K562 (cell line): ENCODE data around the gene SPOUT1. TPM values are rescaled to one million over a fixed set of nuclear protein-coding genes. Genes with fewer than 3 reads are reported as not detected.
A peak's percentile ranks its signal among the peaks of the same experiment; 100 is the strongest.

ENCODE experiments used
- ATAC-seq: fragments of 200-7000 bp; cut with Tn5 transposase; 3 replicates; pipeline ENCODE4 v1.9.1; 2020; ENCODE audit warnings: moderate library complexity
- BruUV-seq: library from RNA; stranded (reverse); fragments of 400-500 nt; replicated peaks from 2 replicates; lab custom pipeline; 2021; lab: Mats Ljungman, UMichigan
- CTCF ChIA-PET: fragments of 300-600 bp; formaldehyde crosslinking; extraction: SDS; loops from one replicate; lab custom pipeline; 2021; ENCODE audit warnings: low intra/inter-chr PET ratio; lab: Yijun Ruan, JAX
- POLR2A ChIA-PET: fragments of 300-600, 350-650 bp; sonication (Branson Sonifier 250); formaldehyde crosslinking; extraction: SDS; loops from one replicate; lab custom pipeline; 2021; ENCODE audit warnings: antibody characterized with exemption, inconsistent platforms; lab: Yijun Ruan, JAX
- DNase-seq, 4 experiments: peaks; one replicate each; pipeline versions ENCODE4 v3.0.0 to v3.0.0-alpha.2; 2011 to 2018; ENCODE audit warnings: low spot score in 3 of 4, mixed read lengths in 3 of 4; ENCODE audit errors: extremely low read depth in 1 of 4
- FAIRE-seq: peaks from 2 replicates; lab custom pipeline; 2011; peaks lifted over from hg19 to GRCh38; lab: Jason Lieb, UNC
- H2AFZ ChIP-seq: 2 replicates; pipeline ENCODE4 v1.6.0; 2011; ENCODE audit warnings: low read depth, low read length, control low read depth, inconsistent platforms
- H3K27ac ChIP-seq: fragments of 200-600 bp; 3 replicates; pipeline ENCODE4 v1.8.0; 2011; ENCODE audit warnings: low read depth, mild to moderate bottlenecking, control low read depth, inconsistent platforms, low read length, moderate library complexity, mixed read lengths; ENCODE audit errors: extremely low read depth
- H3K27me3 ChIP-seq, 2 experiments: fragments of 300-600 bp in 1 of 2; 2 replicates in 1 of 2; 3 replicates in 1 of 2; pipeline versions ENCODE4 v1.6.0 to v1.8.0; 2011; ENCODE audit warnings: inconsistent platforms in 2 of 2, low read length in 2 of 2, mild to moderate bottlenecking in 1 of 2, mixed read lengths in 1 of 2, moderate library complexity in 1 of 2; ENCODE audit not compliant: control insufficient read depth in 2 of 2, insufficient read depth in 2 of 2
- H3K36me3 ChIP-seq: fragments of 300-600 bp; 3 replicates; pipeline ENCODE4 v1.8.0; 2011; ENCODE audit warnings: mild to moderate bottlenecking, low read length, inconsistent platforms; ENCODE audit not compliant: control insufficient read depth, insufficient read depth
- H3K4me1 ChIP-seq, 2 experiments: fragments of 200-600 bp in 1 of 2; replicated peaks in 1 of 2; 2 replicates in 1 of 2; 3 replicates in 1 of 2; pipeline versions ENCODE4 v1.5.1 to v1.8.0; 2011; ENCODE audit warnings: inconsistent platforms in 2 of 2, low read length in 2 of 2, mild to moderate bottlenecking in 1 of 2, mixed read lengths in 1 of 2, moderate library complexity in 1 of 2; ENCODE audit not compliant: control insufficient read depth in 2 of 2, insufficient read depth in 2 of 2
- H3K4me2 ChIP-seq: 2 replicates; pipeline ENCODE4 v1.6.1; 2011; ENCODE audit warnings: low read length, control low read depth, inconsistent platforms, mixed read lengths; ENCODE audit not compliant: insufficient read depth
- H3K4me3 ChIP-seq: fragments of 200-600 bp; sonication (generic), shearing (Covaris generic); 2 replicates; pipeline ENCODE4 v1.5.1; 2016; ENCODE audit warnings: control low read depth, inconsistent platforms
- H3K79me2 ChIP-seq: fragments of 200-600 bp; 3 replicates; pipeline ENCODE4 v1.8.0; 2011; ENCODE audit warnings: low read length, inconsistent platforms; ENCODE audit not compliant: control insufficient read depth, insufficient read depth
- H3K9ac ChIP-seq, 2 experiments: 2 replicates each; pipeline versions ENCODE4 v1.6.0 to v1.6.1; 2011; ENCODE audit warnings: low read depth in 2 of 2, low read length in 2 of 2, control low read depth in 1 of 2, inconsistent platforms in 1 of 2, mild to moderate bottlenecking in 1 of 2, mixed read lengths in 1 of 2; ENCODE audit not compliant: insufficient read depth in 1 of 2
- H3K9me1 ChIP-seq: one replicate; pipeline ENCODE4 v1.6.0; 2011; ENCODE audit warnings: inconsistent platforms, mild to moderate bottlenecking, low read length, moderate library complexity; ENCODE audit not compliant: control insufficient read depth, insufficient read depth
- H3K9me3 ChIP-seq: replicated peaks from 2 replicates; pipeline ENCODE4 v1.5.1; 2011; ENCODE audit warnings: low read depth, low read length, inconsistent platforms; ENCODE audit not compliant: control insufficient read depth, insufficient read depth
- H4K20me1 ChIP-seq: replicated peaks from 2 replicates; pipeline ENCODE4 v1.6.1; 2011; ENCODE audit warnings: low read length, inconsistent platforms, mixed read lengths; ENCODE audit not compliant: control insufficient read depth, insufficient read depth
- CBX5 ChIP-seq: IDR thresholded peaks from 2 replicates; pipeline ENCODE4 v1.6.1; 2014; ENCODE audit warnings: low read depth, borderline replicate concordance
- FOXA3 ChIP-seq, 2 experiments: fragments of 450-650 bp in 1 of 2; sonication (generic) in 1 of 2; formaldehyde crosslinking; IDR thresholded peaks in 1 of 2; conservative IDR thresholded peaks in 1 of 2; 2 replicates each; pipeline versions ENCODE4 v1.4.0 to v1.8.0; 2020 to 2022; ENCODE audit warnings: mild to moderate bottlenecking in 2 of 2, missing genetic modification reagents in 1 of 2
- LEF1 ChIP-seq: fragments of 450-650 bp; IDR thresholded peaks from 2 replicates; pipeline ENCODE4 v1.6.1; 2016; ENCODE audit warnings: mild to moderate bottlenecking
- POLR2A ChIP-seq: fragments of 450-650 bp; conservative IDR thresholded peaks from 2 replicates; pipeline ENCODE4 v1.6.1; 2016
- POLR2G ChIP-seq: fragments of 200-400 bp; formaldehyde crosslinking; IDR thresholded peaks from 2 replicates; pipeline ENCODE4 v1.6.1; 2017; ENCODE audit warnings: low read depth, mild to moderate bottlenecking, antibody characterized with exemption, low read length, moderate library complexity
- PYGO2 ChIP-seq: fragments of 450-650 bp; IDR thresholded peaks from 2 replicates; pipeline ENCODE4 v1.6.1; 2016; ENCODE audit warnings: mild to moderate bottlenecking, missing genetic modification characterization, moderate library complexity, missing compliant biosample characterization
- RBFOX2 ChIP-seq: fragments of 200-400 bp; formaldehyde crosslinking; IDR thresholded peaks from 2 replicates; pipeline ENCODE4 v1.6.1; 2017; ENCODE audit warnings: low read depth, mild to moderate bottlenecking, low read length, moderate library complexity
- ZNF79 ChIP-seq: fragments of 250-450 bp; sonication (Bioruptor Pico); IDR thresholded peaks from 2 replicates; pipeline ENCODE4 v1.4.0; 2020; ENCODE audit warnings: low read depth, mild to moderate bottlenecking, moderate library complexity
- WGBS: fragments of 100-300 bp; shearing (Covaris generic); methylation state at CpG from one replicate; pipeline ENCODE4 v1.1.6; 2016; ENCODE audit warnings: low coverage, mixed read lengths; ENCODE audit not compliant: insufficient coverage; ENCODE audit errors: missing lambda C conversion rate; 5-methylcytosine and 5-hydroxymethylcytosine counted together
- in situ Hi-C: fragments of 300-500 bp; cut with MboI; formaldehyde crosslinking; loops from 4 replicates; pipeline ENCODE4 v1.15.0; 2018; ENCODE audit warnings: inconsistent platforms, mixed read lengths
- intact Hi-C: fragments of 100-400 bp; cut with micrococcal nuclease; formaldehyde crosslinking; loops from 2 replicates; pipeline ENCODE4 v1.14.2; 2022
- polyA plus RNA-seq, 8 experiments: library from polyadenylated mRNA; depleted of rRNA in 4 of 8; stranded (reverse) in 5 of 8; unstranded in 3 of 8; fragments of >200 nt; fragmentation: Nextera tagmentation in 2 of 8; fragmentation: Illumina TruSeq in 1 of 8; extraction: Ambion mirVana in 2 of 8; extraction: Trizol in 1 of 8; gene quantifications; 2 replicates each; pipeline versions ENCODE4 v1.2.1 to v1.2.3, GENCODE V29; 2011 to 2014; ENCODE audit warnings: inconsistent platforms in 1 of 8, missing spikeins in 1 of 8
- total RNA-seq, 7 experiments: library from RNA; depleted of rRNA in 6 of 7; stranded (reverse); fragments of >200 nt in 6 of 7; fragmentation: Illumina TruSeq in 2 of 7; extraction: Trizol in 2 of 7; gene quantifications; 2 replicates each; pipeline versions ENCODE4 v1.2.1 to v1.2.3, GENCODE V29; 2011 to 2021; ENCODE audit warnings: low replicate concordance in 1 of 7
- TF ChIP-seq, protein P1 (sequence below): fragments of 200-600 bp; sonication (generic); IDR thresholded peaks from one replicate; pipeline ENCODE4 v1.6.1; 2012; ENCODE audit warnings: mild to moderate bottlenecking, low read depth, low read length, inconsistent platforms

Gene SPOUT1
- total and polyA plus RNA-seq, 9 of the 15 experiments (the other 6 are each of a cell fraction or from before 2014, with no cell fraction given): 10.6 to 121 (median 37.4) TPM

DNA sequence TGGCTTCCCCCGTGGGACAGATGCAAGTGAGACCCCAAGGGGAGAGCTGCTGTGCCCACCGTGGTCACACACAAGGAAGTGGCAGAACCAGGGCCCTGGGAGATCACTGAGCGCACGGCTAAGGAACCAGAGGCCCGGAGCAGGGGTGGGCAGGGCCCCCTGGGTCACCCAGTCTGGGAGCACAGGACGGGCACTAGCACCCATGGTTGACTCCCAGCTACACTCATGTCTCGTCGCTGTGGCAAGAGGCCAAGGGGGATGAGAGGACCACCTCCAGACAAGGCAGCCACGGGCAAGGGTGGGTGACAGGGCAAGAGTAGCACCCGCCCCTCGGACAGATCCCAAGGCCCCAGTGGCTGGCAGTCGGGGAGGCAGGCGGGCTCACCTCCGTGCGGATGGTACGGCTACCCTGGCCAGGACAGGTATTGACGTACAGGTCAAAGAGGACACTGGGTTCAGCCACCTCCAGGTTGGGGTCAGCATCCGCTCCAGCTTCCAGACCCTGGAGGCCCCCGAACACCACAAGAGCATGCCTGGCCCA, 6.2 kb downstream of the SPOUT1 start:
- Histone ChIP-seq H4K20me1 (peaks cover 14% of the 10 kb centered on the region), H3K9ac (no peak overlapping the region), H3K36me3 (peaks cover 86% of the 10 kb centered on the region), H3K27me3 (no peaks in the 10 kb centered on the region), H3K4me2 (no peak overlapping the region), H3K79me2 (peaks cover 25% of the 10 kb centered on the region), H3K9me1 (no peaks in the 10 kb centered on the region), H2AFZ (no peak overlapping the region), H3K9me3 (no peaks in the 10 kb centered on the region), H3K27ac (no peak overlapping the region), H3K4me3 (no peak overlapping the region), H3K4me1 (peaks cover 6 to 62% of the 10 kb centered on the region in 2 experiments; a peak in 4 of 5 replicates)
- CTCF ChIA-PET: no interaction called here
- 93% methylated on average over 19 of the region's 19 CpGs for WGBS
- in situ Hi-C loops (no loop called here), intact Hi-C loops (no loop called here)
- ATAC-seq: no peak
- FAIRE-seq: no peak
- peak; percentile 66 for TF ChIP-seq POLR2G
- TF ChIP-seq FOXA3 (CRISPR knock-in tag; conservative IDR thresholded peaks at IDR 0.05 in 1 of 2, IDR thresholded peaks at IDR 0.05 in 1 of 2): no peak
- no peak for TF ChIP-seq CBX5
- TF ChIP-seq POLR2A: peak; percentile 53
- peak; percentile 58 for TF ChIP-seq RBFOX2
- TF ChIP-seq ZNF79 (CRISPR knock-in tag): no peak
- TF ChIP-seq LEF1: no peak
- TF ChIP-seq, protein P1, sequence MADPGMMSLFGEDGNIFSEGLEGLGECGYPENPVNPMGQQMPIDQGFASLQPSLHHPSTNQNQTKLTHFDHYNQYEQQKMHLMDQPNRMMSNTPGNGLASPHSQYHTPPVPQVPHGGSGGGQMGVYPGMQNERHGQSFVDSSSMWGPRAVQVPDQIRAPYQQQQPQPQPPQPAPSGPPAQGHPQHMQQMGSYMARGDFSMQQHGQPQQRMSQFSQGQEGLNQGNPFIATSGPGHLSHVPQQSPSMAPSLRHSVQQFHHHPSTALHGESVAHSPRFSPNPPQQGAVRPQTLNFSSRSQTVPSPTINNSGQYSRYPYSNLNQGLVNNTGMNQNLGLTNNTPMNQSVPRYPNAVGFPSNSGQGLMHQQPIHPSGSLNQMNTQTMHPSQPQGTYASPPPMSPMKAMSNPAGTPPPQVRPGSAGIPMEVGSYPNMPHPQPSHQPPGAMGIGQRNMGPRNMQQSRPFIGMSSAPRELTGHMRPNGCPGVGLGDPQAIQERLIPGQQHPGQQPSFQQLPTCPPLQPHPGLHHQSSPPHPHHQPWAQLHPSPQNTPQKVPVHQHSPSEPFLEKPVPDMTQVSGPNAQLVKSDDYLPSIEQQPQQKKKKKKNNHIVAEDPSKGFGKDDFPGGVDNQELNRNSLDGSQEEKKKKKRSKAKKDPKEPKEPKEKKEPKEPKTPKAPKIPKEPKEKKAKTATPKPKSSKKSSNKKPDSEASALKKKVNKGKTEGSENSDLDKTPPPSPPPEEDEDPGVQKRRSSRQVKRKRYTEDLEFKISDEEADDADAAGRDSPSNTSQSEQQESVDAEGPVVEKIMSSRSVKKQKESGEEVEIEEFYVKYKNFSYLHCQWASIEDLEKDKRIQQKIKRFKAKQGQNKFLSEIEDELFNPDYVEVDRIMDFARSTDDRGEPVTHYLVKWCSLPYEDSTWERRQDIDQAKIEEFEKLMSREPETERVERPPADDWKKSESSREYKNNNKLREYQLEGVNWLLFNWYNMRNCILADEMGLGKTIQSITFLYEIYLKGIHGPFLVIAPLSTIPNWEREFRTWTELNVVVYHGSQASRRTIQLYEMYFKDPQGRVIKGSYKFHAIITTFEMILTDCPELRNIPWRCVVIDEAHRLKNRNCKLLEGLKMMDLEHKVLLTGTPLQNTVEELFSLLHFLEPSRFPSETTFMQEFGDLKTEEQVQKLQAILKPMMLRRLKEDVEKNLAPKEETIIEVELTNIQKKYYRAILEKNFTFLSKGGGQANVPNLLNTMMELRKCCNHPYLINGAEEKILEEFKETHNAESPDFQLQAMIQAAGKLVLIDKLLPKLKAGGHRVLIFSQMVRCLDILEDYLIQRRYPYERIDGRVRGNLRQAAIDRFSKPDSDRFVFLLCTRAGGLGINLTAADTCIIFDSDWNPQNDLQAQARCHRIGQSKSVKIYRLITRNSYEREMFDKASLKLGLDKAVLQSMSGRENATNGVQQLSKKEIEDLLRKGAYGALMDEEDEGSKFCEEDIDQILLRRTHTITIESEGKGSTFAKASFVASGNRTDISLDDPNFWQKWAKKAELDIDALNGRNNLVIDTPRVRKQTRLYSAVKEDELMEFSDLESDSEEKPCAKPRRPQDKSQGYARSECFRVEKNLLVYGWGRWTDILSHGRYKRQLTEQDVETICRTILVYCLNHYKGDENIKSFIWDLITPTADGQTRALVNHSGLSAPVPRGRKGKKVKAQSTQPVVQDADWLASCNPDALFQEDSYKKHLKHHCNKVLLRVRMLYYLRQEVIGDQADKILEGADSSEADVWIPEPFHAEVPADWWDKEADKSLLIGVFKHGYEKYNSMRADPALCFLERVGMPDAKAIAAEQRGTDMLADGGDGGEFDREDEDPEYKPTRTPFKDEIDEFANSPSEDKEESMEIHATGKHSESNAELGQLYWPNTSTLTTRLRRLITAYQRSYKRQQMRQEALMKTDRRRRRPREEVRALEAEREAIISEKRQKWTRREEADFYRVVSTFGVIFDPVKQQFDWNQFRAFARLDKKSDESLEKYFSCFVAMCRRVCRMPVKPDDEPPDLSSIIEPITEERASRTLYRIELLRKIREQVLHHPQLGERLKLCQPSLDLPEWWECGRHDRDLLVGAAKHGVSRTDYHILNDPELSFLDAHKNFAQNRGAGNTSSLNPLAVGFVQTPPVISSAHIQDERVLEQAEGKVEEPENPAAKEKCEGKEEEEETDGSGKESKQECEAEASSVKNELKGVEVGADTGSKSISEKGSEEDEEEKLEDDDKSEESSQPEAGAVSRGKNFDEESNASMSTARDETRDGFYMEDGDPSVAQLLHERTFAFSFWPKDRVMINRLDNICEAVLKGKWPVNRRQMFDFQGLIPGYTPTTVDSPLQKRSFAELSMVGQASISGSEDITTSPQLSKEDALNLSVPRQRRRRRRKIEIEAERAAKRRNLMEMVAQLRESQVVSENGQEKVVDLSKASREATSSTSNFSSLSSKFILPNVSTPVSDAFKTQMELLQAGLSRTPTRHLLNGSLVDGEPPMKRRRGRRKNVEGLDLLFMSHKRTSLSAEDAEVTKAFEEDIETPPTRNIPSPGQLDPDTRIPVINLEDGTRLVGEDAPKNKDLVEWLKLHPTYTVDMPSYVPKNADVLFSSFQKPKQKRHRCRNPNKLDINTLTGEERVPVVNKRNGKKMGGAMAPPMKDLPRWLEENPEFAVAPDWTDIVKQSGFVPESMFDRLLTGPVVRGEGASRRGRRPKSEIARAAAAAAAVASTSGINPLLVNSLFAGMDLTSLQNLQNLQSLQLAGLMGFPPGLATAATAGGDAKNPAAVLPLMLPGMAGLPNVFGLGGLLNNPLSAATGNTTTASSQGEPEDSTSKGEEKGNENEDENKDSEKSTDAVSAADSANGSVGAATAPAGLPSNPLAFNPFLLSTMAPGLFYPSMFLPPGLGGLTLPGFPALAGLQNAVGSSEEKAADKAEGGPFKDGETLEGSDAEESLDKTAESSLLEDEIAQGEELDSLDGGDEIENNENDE: no peak
- no peak for TF ChIP-seq PYGO2 (tag)
- POLR2A ChIA-PET: interaction anchor here (0.7 to 0.8 kb wide), 3 partner anchors 18 to 428 kb away, joined by 3 to 4 read pairs (median 3); no protein-coding TSS in a partner anchor
- BruUV-seq: no TSS peak
- no peak for DNase-seq
